NB4 (cell line): ENCODE results near the gene MGME1.

Experiments used
- MAX ChIP-seq: IDR thresholded peaks from 2 replicates; pipeline ENCODE4 v1.6.1; 2011; ENCODE audit warnings: low read depth, low read length
- POLR2A ChIP-seq: IDR thresholded peaks from 2 replicates; pipeline ENCODE4 v1.6.1; 2011; ENCODE audit warnings: mild to moderate bottlenecking; ENCODE audit not compliant: insufficient read length; ENCODE audit errors: extremely low read depth
- TF ChIP-seq, protein P1 (sequence below): IDR thresholded peaks from one replicate; pipeline ENCODE4 v1.5.1; 2012; ENCODE audit warnings: low read depth, low read length

DNA sequence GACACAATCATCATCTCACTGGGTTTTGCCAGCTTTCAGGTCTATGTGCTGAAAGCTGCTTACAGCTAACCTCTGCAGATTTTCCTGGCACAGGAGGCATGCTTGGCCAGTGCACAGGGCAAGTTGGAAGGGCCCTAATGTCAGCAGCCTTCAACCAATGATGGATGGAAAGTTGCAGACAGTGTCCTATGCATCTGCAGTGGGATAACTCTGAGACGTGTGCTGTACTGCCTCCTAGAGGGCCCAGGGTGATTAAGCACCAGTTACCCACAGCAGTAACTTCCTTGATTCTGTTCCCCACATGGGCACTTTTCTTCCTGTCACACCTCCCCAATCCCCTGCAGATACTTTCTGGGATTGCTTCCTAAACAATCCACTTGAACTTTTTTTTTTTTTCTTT, 50.2 kb downstream of the MGME1 start:
- TF ChIP-seq MAX, result peak; percentile 24; the same call in 1 of the 2 replicates
- TF ChIP-seq POLR2A, result no peak
- TF ChIP-seq, protein P1, sequence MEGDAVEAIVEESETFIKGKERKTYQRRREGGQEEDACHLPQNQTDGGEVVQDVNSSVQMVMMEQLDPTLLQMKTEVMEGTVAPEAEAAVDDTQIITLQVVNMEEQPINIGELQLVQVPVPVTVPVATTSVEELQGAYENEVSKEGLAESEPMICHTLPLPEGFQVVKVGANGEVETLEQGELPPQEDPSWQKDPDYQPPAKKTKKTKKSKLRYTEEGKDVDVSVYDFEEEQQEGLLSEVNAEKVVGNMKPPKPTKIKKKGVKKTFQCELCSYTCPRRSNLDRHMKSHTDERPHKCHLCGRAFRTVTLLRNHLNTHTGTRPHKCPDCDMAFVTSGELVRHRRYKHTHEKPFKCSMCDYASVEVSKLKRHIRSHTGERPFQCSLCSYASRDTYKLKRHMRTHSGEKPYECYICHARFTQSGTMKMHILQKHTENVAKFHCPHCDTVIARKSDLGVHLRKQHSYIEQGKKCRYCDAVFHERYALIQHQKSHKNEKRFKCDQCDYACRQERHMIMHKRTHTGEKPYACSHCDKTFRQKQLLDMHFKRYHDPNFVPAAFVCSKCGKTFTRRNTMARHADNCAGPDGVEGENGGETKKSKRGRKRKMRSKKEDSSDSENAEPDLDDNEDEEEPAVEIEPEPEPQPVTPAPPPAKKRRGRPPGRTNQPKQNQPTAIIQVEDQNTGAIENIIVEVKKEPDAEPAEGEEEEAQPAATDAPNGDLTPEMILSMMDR, result peak; percentile 78
